ENCODE measurements around the gene MYO18B. TPM values are rescaled to one million over a fixed set of nuclear protein-coding genes. Genes with fewer than 3 reads are reported as not detected.

Gene MYO18B
- total and polyA plus RNA-seq, 2 donors (not counting 3 experiments of a cell fraction or from before 2014, with no cell fraction given) = 0.01 TPM; not detected in 1

DNA sequence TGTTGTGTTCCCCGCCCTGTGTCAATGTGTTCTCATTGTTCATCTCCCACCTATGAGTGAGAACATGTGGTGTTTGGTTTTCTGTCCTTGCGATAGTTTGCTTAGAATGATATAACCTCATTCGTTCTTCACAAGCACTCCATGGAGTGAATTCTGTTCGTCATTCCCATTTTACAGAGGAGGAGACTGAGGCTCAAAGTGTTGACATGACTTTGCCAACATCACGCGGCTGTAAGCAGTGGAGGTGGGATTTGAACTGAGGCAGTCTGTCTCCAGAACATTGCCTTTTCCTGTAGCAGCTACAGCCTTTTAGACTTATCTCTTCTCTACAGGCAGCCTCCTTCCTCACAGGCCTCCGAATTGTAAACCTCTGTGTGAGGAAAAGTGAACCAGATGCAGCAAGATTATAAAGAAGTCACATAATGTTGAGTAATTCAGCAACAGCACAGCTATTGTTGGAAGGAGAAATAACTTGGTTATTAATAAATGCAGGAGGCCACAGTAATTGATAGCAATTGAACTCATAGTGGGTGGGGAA lies 74.6 kb downstream of the MYO18B start:
- Histone ChIP-seq H3K9me1 (replicated peaks; ENCODE audit: control insufficient read depth, extremely low read depth, insufficient read depth, low read length) (no peaks in the 10 kb centered on the region), H2AFZ (ENCODE audit: low read depth, low read length) (no peak overlapping the region), H3K4me2 (ENCODE audit: insufficient read depth, low read length) (no peak overlapping the region), H3K4me3 (replicated peaks in 1 of 3; ENCODE audit: insufficient read depth in 1 of 3, low read depth in 1 of 3, low read length in 3 of 3) (no peak overlapping the region), H3K27ac (ENCODE audit: insufficient read depth, low read depth, low read length) (no peak overlapping the region), H3K27me3 (ENCODE audit: control insufficient read depth in 2 of 2, insufficient read depth in 2 of 2, low read length in 2 of 2) (no peaks in the 10 kb centered on the region), H3K4me1 (ENCODE audit: control insufficient read depth, extremely low read depth, insufficient read depth, low read length) (no peaks in the 10 kb centered on the region), H3K36me3 (ENCODE audit: control insufficient read depth in 2 of 2, extremely low read depth in 1 of 2, insufficient read depth in 2 of 2, low read length in 2 of 2) (no peaks in the 10 kb centered on the region), H3K9me3 (replicated peaks; ENCODE audit: control insufficient read depth, insufficient read depth, low read length) (no peaks in the 10 kb centered on the region), H4K20me1 (replicated peaks; ENCODE audit: control insufficient read depth, extremely low read depth, insufficient read depth, low read length) (no peaks in the 10 kb centered on the region), H3K9ac (replicated peaks; ENCODE audit: extremely low read depth, insufficient read depth, low read length) (no peak overlapping the region), H3K79me2 (ENCODE audit: control insufficient read depth, insufficient read depth, low read length) (no peaks in the 10 kb centered on the region)
- dilution Hi-C loops (cut with MboI; ENCODE audit: extremely low pct_ligation_motif_present, low sequenced_read_pairs) (no loop called here), intact Hi-C loops (cut with micrococcal nuclease) (no loop called here)
- TF ChIP-seq POLR2A (IDR thresholded peaks at IDR 0.05; ENCODE audit: low read depth, low read length) = no peak
- no peak for TF ChIP-seq EZH2 (IDR thresholded peaks at IDR 0.05; ENCODE audit: borderline replicate concordance, low read depth, low read length, severe bottlenecking)
- TF ChIP-seq GATA2 (IDR thresholded peaks at IDR 0.05; ENCODE audit: insufficient read depth, insufficient read length, low read depth, low read length) = no peak
- TF ChIP-seq MYC (IDR thresholded peaks at IDR 0.05; ENCODE audit: low read depth, low read length) = no peak
- TF ChIP-seq, protein P1, sequence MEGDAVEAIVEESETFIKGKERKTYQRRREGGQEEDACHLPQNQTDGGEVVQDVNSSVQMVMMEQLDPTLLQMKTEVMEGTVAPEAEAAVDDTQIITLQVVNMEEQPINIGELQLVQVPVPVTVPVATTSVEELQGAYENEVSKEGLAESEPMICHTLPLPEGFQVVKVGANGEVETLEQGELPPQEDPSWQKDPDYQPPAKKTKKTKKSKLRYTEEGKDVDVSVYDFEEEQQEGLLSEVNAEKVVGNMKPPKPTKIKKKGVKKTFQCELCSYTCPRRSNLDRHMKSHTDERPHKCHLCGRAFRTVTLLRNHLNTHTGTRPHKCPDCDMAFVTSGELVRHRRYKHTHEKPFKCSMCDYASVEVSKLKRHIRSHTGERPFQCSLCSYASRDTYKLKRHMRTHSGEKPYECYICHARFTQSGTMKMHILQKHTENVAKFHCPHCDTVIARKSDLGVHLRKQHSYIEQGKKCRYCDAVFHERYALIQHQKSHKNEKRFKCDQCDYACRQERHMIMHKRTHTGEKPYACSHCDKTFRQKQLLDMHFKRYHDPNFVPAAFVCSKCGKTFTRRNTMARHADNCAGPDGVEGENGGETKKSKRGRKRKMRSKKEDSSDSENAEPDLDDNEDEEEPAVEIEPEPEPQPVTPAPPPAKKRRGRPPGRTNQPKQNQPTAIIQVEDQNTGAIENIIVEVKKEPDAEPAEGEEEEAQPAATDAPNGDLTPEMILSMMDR (IDR thresholded peaks at IDR 0.05; ENCODE audit: extremely low read depth in 1 of 2, insufficient read depth in 1 of 2, low read depth in 1 of 2, low read length in 2 of 2) = no peak
- no peak for TF ChIP-seq FOS (IDR thresholded peaks at IDR 0.05; ENCODE audit: borderline replicate concordance, insufficient read depth, low read length)
- TF ChIP-seq JUN (IDR thresholded peaks at IDR 0.05; ENCODE audit: borderline replicate concordance, insufficient read depth, insufficient read length, low read depth) = no peak
- TF ChIP-seq POLR2AphosphoS5 (IDR thresholded peaks at IDR 0.05; ENCODE audit: insufficient read depth, low read depth, low read length) = no peak
- TF ChIP-seq MAX (IDR thresholded peaks at IDR 0.05; ENCODE audit: insufficient read depth, insufficient read length) = no peak
- ChIA-PET POLR2A (no interaction called here), CTCF (no interaction called here)
- DNase-seq (ENCODE audit: low read depth, low spot score) (no peak), FAIRE-seq (no peak)
- no TSS peak for BruUV-seq (replicated peaks)

All from endothelial cell of umbilical vein (primary cell).